ENCODE results near the gene MRPL46.
"Not testable (repeated sequence)": the region's sequence is repeated elsewhere in the genome, so short reads cannot be mapped to it uniquely, and the experiment has no call there.

MRPL46 gene

DNA sequence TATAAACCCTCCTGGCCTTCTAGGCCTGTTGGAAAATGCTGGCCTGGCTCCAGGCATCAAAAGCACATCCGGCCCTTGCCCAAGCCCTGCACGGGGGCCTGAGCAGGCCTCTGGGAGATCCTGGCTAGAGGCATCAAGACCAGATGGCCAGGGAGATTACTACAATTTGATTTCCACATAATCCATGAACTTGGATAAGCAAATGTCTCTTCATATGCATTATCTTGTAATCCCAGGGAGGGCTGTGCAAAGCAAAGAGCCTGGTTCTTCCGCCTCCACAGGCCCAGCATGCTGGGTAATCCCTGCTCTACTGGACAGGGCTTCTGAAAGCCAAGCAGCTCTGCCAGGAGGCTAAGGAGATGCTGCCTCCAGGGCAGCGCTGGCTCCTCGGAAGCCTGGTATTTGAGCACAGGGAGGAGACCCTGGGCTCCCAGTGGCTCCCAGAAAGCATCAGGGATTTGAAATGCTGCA, 18.2 kb downstream of the MRPL46 start:
- H3K27me3 ChIP-seq (replicated peaks; ENCODE audit: control insufficient read depth, insufficient read depth, low read length, poor library complexity, severe bottlenecking) = no peaks in the 10 kb centered on the region
- no peak overlapping the region for H3K27ac ChIP-seq (ENCODE audit: insufficient read depth, low read length, poor library complexity, severe bottlenecking)
- H3K9me3 ChIP-seq (ENCODE audit: control insufficient read depth, low read length) = no peaks in the 10 kb centered on the region
- no peaks in the 10 kb centered on the region for H3K36me3 ChIP-seq (ENCODE audit: control insufficient read depth, insufficient read depth, low read length)
- no peak overlapping the region for H3K4me3 ChIP-seq (ENCODE audit: insufficient read depth, low read depth, low read length, poor library complexity, severe bottlenecking)
- no peaks in the 10 kb centered on the region for H3K4me1 ChIP-seq (ENCODE audit: control insufficient read depth, insufficient read depth, low read length, poor library complexity, severe bottlenecking)
- DNase-seq = no peak

DNA sequence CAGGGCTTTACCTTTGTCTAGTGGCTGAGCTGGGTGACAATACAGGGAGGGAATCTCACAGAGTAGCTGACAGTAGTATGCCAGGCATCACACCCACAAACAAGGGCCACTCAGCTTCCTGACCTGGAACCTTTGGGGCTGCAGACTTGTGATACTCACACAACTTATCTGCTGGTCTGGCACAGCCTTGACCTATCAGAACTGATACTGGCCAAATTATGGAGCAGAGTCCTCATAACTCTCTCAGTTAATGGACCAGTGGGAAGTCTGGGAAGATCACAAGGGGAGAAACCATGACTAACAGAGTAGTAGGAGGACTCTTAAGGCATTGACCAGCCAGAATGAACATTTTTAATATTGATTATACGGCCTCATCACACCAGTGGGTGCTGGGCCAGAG, 19.4 kb downstream of the MRPL46 start:
- H3K36me3 ChIP-seq (ENCODE audit: control insufficient read depth, insufficient read depth, low read length) = no peaks in the 10 kb centered on the region
- H3K27ac ChIP-seq (ENCODE audit: insufficient read depth, low read length, poor library complexity, severe bottlenecking) = no peak overlapping the region
- H3K27me3 ChIP-seq (replicated peaks; ENCODE audit: control insufficient read depth, insufficient read depth, low read length, poor library complexity, severe bottlenecking) = no peaks in the 10 kb centered on the region
- DNase-seq = no peak
- no peaks in the 10 kb centered on the region for H3K9me3 ChIP-seq (ENCODE audit: control insufficient read depth, low read length)
- no peak overlapping the region for H3K4me3 ChIP-seq (ENCODE audit: insufficient read depth, low read depth, low read length, poor library complexity, severe bottlenecking)
- no peaks in the 10 kb centered on the region for H3K4me1 ChIP-seq (ENCODE audit: control insufficient read depth, insufficient read depth, low read length, poor library complexity, severe bottlenecking)

DNA sequence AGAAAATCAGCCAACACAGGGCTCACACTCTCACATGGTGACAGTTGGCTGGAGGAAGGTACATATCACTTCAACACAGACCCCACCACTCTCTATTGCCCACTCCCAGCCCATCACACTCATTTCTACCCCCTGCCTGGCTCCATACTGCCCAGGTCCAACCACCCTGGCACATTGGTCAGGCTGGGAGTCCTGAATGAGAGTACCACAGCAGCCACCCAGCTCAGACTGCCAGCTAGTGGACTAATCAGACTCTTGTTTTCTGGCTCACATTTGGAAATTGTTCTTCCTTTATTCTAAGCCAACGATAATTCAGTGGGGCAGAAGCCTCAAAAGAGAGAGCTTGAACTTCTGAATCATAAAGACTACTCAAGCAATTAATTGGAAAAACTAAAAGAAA, 20.0 kb downstream of the MRPL46 start:
- no peaks in the 10 kb centered on the region for H3K27me3 ChIP-seq (replicated peaks; ENCODE audit: control insufficient read depth, insufficient read depth, low read length, poor library complexity, severe bottlenecking)
- no peak overlapping the region for H3K4me3 ChIP-seq (ENCODE audit: insufficient read depth, low read depth, low read length, poor library complexity, severe bottlenecking)
- no peaks in the 10 kb centered on the region for H3K9me3 ChIP-seq (ENCODE audit: control insufficient read depth, low read length)
- H3K27ac ChIP-seq (ENCODE audit: insufficient read depth, low read length, poor library complexity, severe bottlenecking) = no peak overlapping the region
- H3K4me1 ChIP-seq (ENCODE audit: control insufficient read depth, insufficient read depth, low read length, poor library complexity, severe bottlenecking) = no peaks in the 10 kb centered on the region
- H3K36me3 ChIP-seq (ENCODE audit: control insufficient read depth, insufficient read depth, low read length) = no peaks in the 10 kb centered on the region
- DNase-seq = no peak

DNA sequence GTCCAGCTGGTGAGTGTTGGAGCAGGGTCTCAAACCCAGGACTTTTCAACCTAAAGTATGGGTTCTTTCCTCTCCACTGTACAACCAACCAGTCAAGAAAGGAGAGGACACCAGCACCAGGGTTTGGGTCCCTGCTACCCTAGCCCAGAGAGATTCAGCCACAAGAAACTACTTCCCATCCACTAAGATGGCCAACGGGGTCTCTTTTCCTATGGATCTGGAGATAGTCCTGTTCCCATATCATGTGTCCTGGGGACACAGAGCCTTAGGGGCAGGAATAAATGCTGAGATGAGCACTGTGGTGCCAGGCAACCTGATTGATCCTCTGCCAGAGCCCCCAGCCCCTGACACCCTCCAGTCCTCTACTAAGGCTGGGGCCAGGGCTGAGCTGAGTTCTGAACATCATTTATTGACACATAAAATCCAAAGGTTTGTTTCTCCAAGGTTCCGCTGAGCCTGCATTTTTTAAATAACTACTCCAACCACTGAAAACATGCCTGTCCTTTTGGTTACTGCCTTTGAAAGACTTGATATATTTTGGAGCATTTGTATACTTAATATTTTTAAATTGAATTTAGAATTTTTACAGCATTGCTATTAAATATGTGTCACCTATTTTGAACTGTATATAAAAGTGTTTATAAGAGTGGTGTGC, 26.0 kb downstream of the MRPL46 start:
- H3K4me1 ChIP-seq (ENCODE audit: control insufficient read depth, insufficient read depth, low read length, poor library complexity, severe bottlenecking) = no peaks in the 10 kb centered on the region
- H3K4me3 ChIP-seq (ENCODE audit: insufficient read depth, low read depth, low read length, poor library complexity, severe bottlenecking) = no peak overlapping the region
- DNase-seq = no peak
- H3K9me3 ChIP-seq (ENCODE audit: control insufficient read depth, low read length) = no peaks in the 10 kb centered on the region
- no peak overlapping the region for H3K27ac ChIP-seq (ENCODE audit: insufficient read depth, low read length, poor library complexity, severe bottlenecking)
- H3K27me3 ChIP-seq (replicated peaks; ENCODE audit: control insufficient read depth, insufficient read depth, low read length, poor library complexity, severe bottlenecking) = no peaks in the 10 kb centered on the region
- no peaks in the 10 kb centered on the region for H3K36me3 ChIP-seq (ENCODE audit: control insufficient read depth, insufficient read depth, low read length)

DNA sequence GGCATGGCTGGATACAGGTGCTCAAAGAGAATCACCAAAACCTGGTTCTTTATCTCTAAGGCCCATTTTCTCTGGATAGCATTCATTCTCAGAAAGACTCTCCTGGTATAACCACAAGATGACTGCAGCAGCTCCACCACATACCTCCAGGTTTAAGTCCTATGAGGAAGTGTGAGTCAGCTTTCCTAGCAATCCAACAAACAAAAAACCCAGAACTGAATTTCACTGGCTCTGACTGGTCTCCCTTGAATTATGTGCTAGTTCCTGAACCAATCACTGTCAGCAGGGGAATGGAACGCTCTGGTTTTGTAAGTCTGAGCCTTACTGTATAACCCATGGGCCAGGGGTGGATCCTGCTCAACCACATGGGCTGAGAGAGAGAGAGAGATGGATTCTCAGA, 27.2 kb downstream of the MRPL46 start:
- no peak overlapping the region for H3K4me3 ChIP-seq (ENCODE audit: insufficient read depth, low read depth, low read length, poor library complexity, severe bottlenecking)
- no peaks in the 10 kb centered on the region for H3K27me3 ChIP-seq (replicated peaks; ENCODE audit: control insufficient read depth, insufficient read depth, low read length, poor library complexity, severe bottlenecking)
- no peaks in the 10 kb centered on the region for H3K36me3 ChIP-seq (ENCODE audit: control insufficient read depth, insufficient read depth, low read length)
- H3K4me1 ChIP-seq (ENCODE audit: control insufficient read depth, insufficient read depth, low read length, poor library complexity, severe bottlenecking) = no peaks in the 10 kb centered on the region
- H3K27ac ChIP-seq (ENCODE audit: insufficient read depth, low read length, poor library complexity, severe bottlenecking) = no peak overlapping the region
- H3K9me3 ChIP-seq (ENCODE audit: control insufficient read depth, low read length) = no peaks in the 10 kb centered on the region
- no peak for DNase-seq

DNA sequence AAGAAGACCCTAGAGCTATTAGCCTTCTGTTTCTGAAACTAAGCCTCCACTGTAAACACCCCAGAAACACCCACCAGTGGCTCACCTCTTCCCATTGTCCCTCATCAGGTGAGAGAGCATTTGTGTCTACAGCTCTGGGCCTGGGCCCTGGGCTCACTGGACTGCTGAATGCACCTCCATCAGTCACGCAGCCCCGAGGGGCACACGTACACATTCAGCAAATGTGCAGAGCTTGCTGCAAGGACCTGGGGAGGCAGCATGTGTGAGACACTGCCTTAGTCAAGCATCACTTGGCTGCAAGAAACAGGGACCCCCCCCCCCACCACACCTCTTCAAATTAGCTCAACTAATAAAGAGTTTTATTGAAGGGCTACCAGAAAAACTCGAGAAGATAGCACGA, 29.0 kb downstream of the MRPL46 start:
- no peaks in the 10 kb centered on the region for H3K36me3 ChIP-seq (ENCODE audit: control insufficient read depth, insufficient read depth, low read length)
- no peaks in the 10 kb centered on the region for H3K9me3 ChIP-seq (ENCODE audit: control insufficient read depth, low read length)
- no peaks in the 10 kb centered on the region for H3K4me1 ChIP-seq (ENCODE audit: control insufficient read depth, insufficient read depth, low read length, poor library complexity, severe bottlenecking)

DNA sequence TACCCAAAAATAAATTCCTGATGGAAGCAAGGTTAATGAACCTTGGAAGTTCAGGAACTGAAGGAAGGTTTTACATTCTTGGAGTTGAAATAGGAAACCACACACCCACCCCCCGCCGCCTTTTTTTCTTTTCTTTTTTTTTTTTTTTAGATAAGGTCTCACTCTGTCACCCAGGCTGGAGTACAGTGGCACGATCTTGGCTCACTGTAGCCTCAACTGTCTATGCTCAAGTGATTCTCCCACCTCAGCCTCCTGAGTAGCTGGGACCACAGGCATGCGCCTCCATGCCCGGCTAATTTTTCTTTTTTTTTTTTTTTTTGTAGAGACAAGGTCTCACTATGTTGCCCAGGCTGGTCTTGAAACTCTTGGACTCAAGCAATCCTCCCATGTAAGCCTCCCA, 33.1 kb downstream of the MRPL46 start:
- H3K27ac ChIP-seq (ENCODE audit: insufficient read depth, low read length, poor library complexity, severe bottlenecking); H3K36me3 ChIP-seq (ENCODE audit: control insufficient read depth, insufficient read depth, low read length); H3K27me3 ChIP-seq (replicated peaks; ENCODE audit: control insufficient read depth, insufficient read depth, low read length, poor library complexity, severe bottlenecking); H3K4me1 ChIP-seq (ENCODE audit: control insufficient read depth, insufficient read depth, low read length, poor library complexity, severe bottlenecking); H3K4me3 ChIP-seq (ENCODE audit: insufficient read depth, low read depth, low read length, poor library complexity, severe bottlenecking); H3K9me3 ChIP-seq (ENCODE audit: control insufficient read depth, low read length); DNase-seq: not testable (repeated sequence)

More for the DNA sequence above, 29.0 kb downstream of the MRPL46 start:
- no peak overlapping the region for H3K4me3 ChIP-seq (ENCODE audit: insufficient read depth, low read depth, low read length, poor library complexity, severe bottlenecking)
- no peak for DNase-seq
- H3K27me3 ChIP-seq (replicated peaks; ENCODE audit: control insufficient read depth, insufficient read depth, low read length, poor library complexity, severe bottlenecking) = no peaks in the 10 kb centered on the region
- H3K27ac ChIP-seq (ENCODE audit: insufficient read depth, low read length, poor library complexity, severe bottlenecking) = no peak overlapping the region

DNA sequence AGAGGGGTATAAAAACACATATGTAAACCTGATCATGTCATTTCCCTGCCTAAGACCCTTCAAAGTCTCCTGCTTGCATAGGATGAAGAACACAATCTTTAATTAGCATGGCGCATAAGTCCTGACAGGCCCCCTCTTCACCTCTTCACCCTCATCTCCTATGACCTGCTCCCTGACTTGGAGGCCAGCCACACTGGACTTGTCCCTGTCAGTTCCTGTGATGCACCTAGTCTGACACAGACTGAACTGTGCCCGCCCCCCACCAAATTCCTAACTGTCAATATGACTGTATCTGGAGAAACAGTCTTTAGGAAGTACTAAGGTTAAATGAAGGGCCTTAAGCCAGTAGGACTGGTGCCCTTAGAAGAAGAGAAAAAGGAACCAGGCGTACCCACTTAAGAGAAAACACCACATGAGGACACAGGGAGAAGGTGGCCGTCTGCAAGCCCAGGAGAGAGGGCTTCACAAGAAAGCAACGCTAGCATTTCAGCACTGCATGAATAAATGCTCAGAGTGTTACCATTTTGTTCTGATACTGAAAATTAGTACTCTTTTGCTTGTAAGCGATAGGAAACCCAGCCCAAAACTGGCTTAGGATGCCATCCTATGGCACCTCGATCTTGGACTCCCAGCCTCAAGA, 34.0 kb downstream of the MRPL46 start:
- Histone ChIP-seq H3K4me3 (ENCODE audit: insufficient read depth, low read depth, low read length, poor library complexity, severe bottlenecking) (no peak overlapping the region), H3K4me1 (ENCODE audit: control insufficient read depth, insufficient read depth, low read length, poor library complexity, severe bottlenecking) (no peaks in the 10 kb centered on the region), H3K27ac (ENCODE audit: insufficient read depth, low read length, poor library complexity, severe bottlenecking) (no peak overlapping the region), H3K9me3 (ENCODE audit: control insufficient read depth, low read length) (no peaks in the 10 kb centered on the region), H3K36me3 (ENCODE audit: control insufficient read depth, insufficient read depth, low read length) (no peaks in the 10 kb centered on the region), H3K27me3 (replicated peaks; ENCODE audit: control insufficient read depth, insufficient read depth, low read length, poor library complexity, severe bottlenecking) (no peaks in the 10 kb centered on the region)
- DNase-seq = no peak

DNA sequence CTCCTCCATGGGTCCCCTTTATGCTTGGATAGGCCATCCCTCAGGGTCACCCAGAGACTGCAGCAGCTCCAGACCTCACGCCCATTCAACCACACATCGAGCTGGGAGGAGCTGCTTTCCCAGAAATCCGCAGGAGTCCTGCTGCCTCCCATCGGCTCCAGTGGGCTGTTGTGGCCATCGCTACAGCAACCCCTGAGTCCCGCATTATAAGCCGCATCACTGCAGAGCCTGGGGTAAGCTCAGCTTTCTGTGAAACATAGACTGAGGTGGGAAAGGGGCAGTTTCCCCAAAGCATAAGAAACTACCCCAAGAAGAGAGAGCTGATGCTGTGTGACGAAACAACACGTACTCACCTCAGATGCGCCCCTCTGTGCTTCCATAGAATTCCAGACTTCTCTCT, 35.7 kb downstream of the MRPL46 start:
- Histone ChIP-seq H3K9me3 (ENCODE audit: control insufficient read depth, low read length) (no peaks in the 10 kb centered on the region), H3K36me3 (ENCODE audit: control insufficient read depth, insufficient read depth, low read length) (no peaks in the 10 kb centered on the region), H3K27ac (ENCODE audit: insufficient read depth, low read length, poor library complexity, severe bottlenecking) (no peak overlapping the region), H3K4me1 (ENCODE audit: control insufficient read depth, insufficient read depth, low read length, poor library complexity, severe bottlenecking) (no peaks in the 10 kb centered on the region), H3K4me3 (ENCODE audit: insufficient read depth, low read depth, low read length, poor library complexity, severe bottlenecking) (no peak overlapping the region), H3K27me3 (replicated peaks; ENCODE audit: control insufficient read depth, insufficient read depth, low read length, poor library complexity, severe bottlenecking) (no peaks in the 10 kb centered on the region)
- no peak for DNase-seq

DNA sequence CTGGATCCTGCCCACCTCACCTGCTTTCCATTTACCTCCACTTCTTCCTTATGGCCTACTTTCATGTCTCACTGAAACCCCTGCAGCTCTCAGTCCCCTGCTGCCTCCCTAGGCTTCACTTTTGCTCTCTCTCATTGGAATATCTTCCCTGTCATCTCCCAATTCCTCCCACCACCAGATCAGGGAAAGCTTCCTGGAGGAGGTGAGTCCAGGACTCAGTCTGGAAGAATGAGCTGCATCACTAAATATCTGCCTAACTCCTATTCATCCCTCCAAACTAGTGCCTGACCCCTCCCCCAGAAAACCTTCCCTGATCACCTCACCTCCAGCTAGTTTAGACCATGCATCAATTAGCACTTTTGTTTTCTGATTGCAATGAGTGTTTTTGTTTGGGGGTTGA, 37.1 kb downstream of the MRPL46 start:
- no peaks in the 10 kb centered on the region for H3K27me3 ChIP-seq (replicated peaks; ENCODE audit: control insufficient read depth, insufficient read depth, low read length, poor library complexity, severe bottlenecking)
- no peak overlapping the region for H3K27ac ChIP-seq (ENCODE audit: insufficient read depth, low read length, poor library complexity, severe bottlenecking)
- H3K4me3 ChIP-seq (ENCODE audit: insufficient read depth, low read depth, low read length, poor library complexity, severe bottlenecking) = no peak overlapping the region
- DNase-seq = no peak
- no peaks in the 10 kb centered on the region for H3K36me3 ChIP-seq (ENCODE audit: control insufficient read depth, insufficient read depth, low read length)
- no peaks in the 10 kb centered on the region for H3K9me3 ChIP-seq (ENCODE audit: control insufficient read depth, low read length)
- H3K4me1 ChIP-seq (ENCODE audit: control insufficient read depth, insufficient read depth, low read length, poor library complexity, severe bottlenecking) = no peaks in the 10 kb centered on the region

All from effector memory CD4-positive, alpha-beta T cell (primary cell).